Measurements from ENCODE around the gene FAM83E.
A peak's percentile ranks its signal among the peaks of the same experiment; 100 is the strongest.
"Not testable (repeated sequence)": the region's sequence is repeated elsewhere in the genome, so short reads cannot be mapped to it uniquely, and the experiment has no call there.

FAM83E gene

GRCh38 chr19:48639483-48640375 is 24.9 kb upstream of the FAM83E start:
- DNase-seq (ENCODE audit: low read depth), result no peak

- DNase-seq (ENCODE audit: low read depth), result no peak
Observed at GRCh38 chr19:48638831-48639381, 24.0 kb upstream of the FAM83E start.

- DNase-seq (ENCODE audit: low read depth), result peak; percentile 71
Observed at GRCh38 chr19:48637948-48638830, 23.3 kb upstream of the FAM83E start.

- peak; percentile 99 for DNase-seq (ENCODE audit: low read depth)
Observed at GRCh38 chr19:48637449-48637947, 22.6 kb upstream of the FAM83E start.

GRCh38 chr19:48636859-48637448 is 22.1 kb upstream of the FAM83E start, which contains the start of gene DBP:
TSS of gene DBP (minus strand) at chr19:48637379. CDS start at chr19:48636994, 385 bp downstream.
- DNase-seq (ENCODE audit: low read depth), result no peak

- no peak for DNase-seq (ENCODE audit: low read depth)
Observed at GRCh38 chr19:48635966-48636858, 21.3 kb upstream of the FAM83E start.

- peak; percentile 74 for DNase-seq (ENCODE audit: low read depth)
Observed at GRCh38 chr19:48635263-48635965, 20.5 kb upstream of the FAM83E start.

GRCh38 chr19:48634424-48635262 is 19.8 kb upstream of the FAM83E start:
- peak; percentile 88 for DNase-seq (ENCODE audit: low read depth)

- no peak for DNase-seq (ENCODE audit: low read depth)
Observed at GRCh38 chr19:48634036-48634342, 19.1 kb upstream of the FAM83E start.

GRCh38 chr19:48633148-48634035 is 18.5 kb upstream of the FAM83E start:
- no peak for DNase-seq (ENCODE audit: low read depth)

- no peak for DNase-seq (ENCODE audit: low read depth)
Observed at GRCh38 chr19:48632692-48633147, 17.8 kb upstream of the FAM83E start.

- DNase-seq (ENCODE audit: low read depth), result not testable (repeated sequence)
Observed at GRCh38 chr19:48632286-48632685, 17.4 kb upstream of the FAM83E start.

- DNase-seq (ENCODE audit: low read depth), result no peak
Observed at GRCh38 chr19:48631225-48631624, 16.3 kb upstream of the FAM83E start.

GRCh38 chr19:48630296-48631063 is 15.6 kb upstream of the FAM83E start:
- DNase-seq (ENCODE audit: low read depth), result no peak

- no peak for DNase-seq (ENCODE audit: low read depth)
Observed at GRCh38 chr19:48629599-48630295, 14.9 kb upstream of the FAM83E start.

GRCh38 chr19:48629297-48629598 is 14.4 kb upstream of the FAM83E start:
- DNase-seq (ENCODE audit: low read depth), result no peak
